ENCODE data around the gene FOXP3. TPM values are rescaled to one million over a fixed set of nuclear protein-coding genes. Genes with fewer than 3 reads are reported as not detected.

FOXP3 gene
- total and polyA plus RNA-seq, 2 donors from 2014 or later, result 0.45 to 2.0 TPM

GRCh38 chrX:49202022-49202421 lies 62.5 kb downstream of the FOXP3 start:
- Histone ChIP-seq H3K36me3 (ENCODE audit: control insufficient read depth in 2 of 3, insufficient read depth in 3 of 3, low read length in 3 of 3) (no peaks in the 10 kb centered on the region), H3K9ac (ENCODE audit: low read length in 3 of 3) (no peak overlapping the region), H3K9me3 (ENCODE audit: control insufficient read depth in 2 of 3, insufficient read depth in 1 of 3, low read length in 3 of 3) (no peaks in the 10 kb centered on the region), H3K27ac (ENCODE audit: low read depth in 2 of 2, low read length in 2 of 2) (no peak overlapping the region), H3K4me3 (ENCODE audit: low read length in 3 of 3) (no peak overlapping the region), H3K4me1 (ENCODE audit: control insufficient read depth in 2 of 3, insufficient read depth in 2 of 3, low read depth in 1 of 3, low read length in 3 of 3) (no peaks in the 10 kb centered on the region), H3K27me3 (ENCODE audit: control insufficient read depth, insufficient read depth, low read length) (no peaks in the 10 kb centered on the region)
- DNase-seq (no peak), FAIRE-seq (no peak)
- TF ChIP-seq CTCF (IDR thresholded peaks at IDR 0.05; ENCODE audit: borderline replicate concordance, extremely low read depth, insufficient read depth), result no peak
- intact Hi-C loops (cut with DNase I), result no loop called here

Other genes starting within 250 kb of the FOXP3 start
- gene TFE3, start 221.4 kb downstream of the FOXP3 start, total RNA-seq, result 47.3 TPM
- gene TFE3, start 221.4 kb downstream of the FOXP3 start, polyA plus RNA-seq (ENCODE audit: insufficient read depth, low read depth, low replicate concordance), result 32.8 TPM
- 13.7 TPM for gene CCDC120, start 205.7 kb downstream of the FOXP3 start, total RNA-seq
- 5.2 TPM for gene CCDC120, start 205.7 kb downstream of the FOXP3 start, polyA plus RNA-seq (ENCODE audit: insufficient read depth, low read depth, low replicate concordance)
- 24.0 TPM for gene PRAF2, start 190.7 kb downstream of the FOXP3 start, total RNA-seq
- 47.9 TPM for gene PRAF2, start 190.7 kb downstream of the FOXP3 start, polyA plus RNA-seq (ENCODE audit: insufficient read depth, low read depth, low replicate concordance)
- 67.4 TPM for gene WDR45, start 184.8 kb downstream of the FOXP3 start, total RNA-seq
- 72.4 TPM for gene WDR45, start 184.8 kb downstream of the FOXP3 start, polyA plus RNA-seq (ENCODE audit: insufficient read depth, low read depth, low replicate concordance)
- 20.4 TPM for gene GPKOW, start 141.0 kb downstream of the FOXP3 start, total RNA-seq
- gene GPKOW, start 141.0 kb downstream of the FOXP3 start, polyA plus RNA-seq (ENCODE audit: insufficient read depth, low read depth, low replicate concordance), result 21.4 TPM
- 11.6 TPM for gene MAGIX, start 102.0 kb downstream of the FOXP3 start, total RNA-seq
- 34.0 TPM for gene MAGIX, start 102.0 kb downstream of the FOXP3 start, polyA plus RNA-seq (ENCODE audit: insufficient read depth, low read depth, low replicate concordance)
- gene PLP2, start 92.8 kb downstream of the FOXP3 start, total RNA-seq, result 139 TPM
- 58.6 TPM for gene PLP2, start 92.8 kb downstream of the FOXP3 start, polyA plus RNA-seq (ENCODE audit: insufficient read depth, low read depth, low replicate concordance)
- 11.6 TPM for gene PRICKLE3, start 78.3 kb downstream of the FOXP3 start, total RNA-seq
- gene PRICKLE3, start 78.3 kb downstream of the FOXP3 start, polyA plus RNA-seq (ENCODE audit: insufficient read depth, low read depth, low replicate concordance), result 3.4 TPM
- gene SYP, start 64.5 kb downstream of the FOXP3 start, total RNA-seq, result 4.0 TPM
- gene SYP, start 64.5 kb downstream of the FOXP3 start, polyA plus RNA-seq (ENCODE audit: insufficient read depth, low read depth, low replicate concordance), result 7.2 TPM
- gene CACNA1F, start 31.4 kb downstream of the FOXP3 start, total RNA-seq, result 0.25 TPM
- 0.15 TPM for gene CACNA1F, start 31.4 kb downstream of the FOXP3 start, polyA plus RNA-seq (ENCODE audit: insufficient read depth, low read depth, low replicate concordance)
- gene CCDC22, start 29.2 kb downstream of the FOXP3 start, total RNA-seq, result 18.5 TPM
- 13.4 TPM for gene CCDC22, start 29.2 kb downstream of the FOXP3 start, polyA plus RNA-seq (ENCODE audit: insufficient read depth, low read depth, low replicate concordance)
- gene PPP1R3F, start 5.1 kb upstream of the FOXP3 start, total RNA-seq, result 4.5 TPM
- gene PPP1R3F, start 5.1 kb upstream of the FOXP3 start, polyA plus RNA-seq (ENCODE audit: insufficient read depth, low read depth, low replicate concordance), result 5.1 TPM
- gene GAGE10, start 38.9 kb upstream of the FOXP3 start, total RNA-seq, result not detected
- not detected for gene GAGE10, start 38.9 kb upstream of the FOXP3 start, polyA plus RNA-seq (ENCODE audit: insufficient read depth, low read depth, low replicate concordance)
- gene GAGE12J, start 57.3 kb upstream of the FOXP3 start, total RNA-seq, result not detected
- gene GAGE12J, start 57.3 kb upstream of the FOXP3 start, polyA plus RNA-seq (ENCODE audit: insufficient read depth, low read depth, low replicate concordance), result not detected
- gene GAGE13, start 66.9 kb upstream of the FOXP3 start, total RNA-seq, result not detected
- not detected for gene GAGE13, start 66.9 kb upstream of the FOXP3 start, polyA plus RNA-seq (ENCODE audit: insufficient read depth, low read depth, low replicate concordance)